Psoas muscle (tissue), 8 donors: ENCODE measurements around the gene SRSF7. TPM values are rescaled to one million over a fixed set of nuclear protein-coding genes. Genes with fewer than 3 reads are reported as not detected.
A peak's percentile ranks its signal among the peaks of the same experiment; 100 is the strongest.
"Not testable (repeated sequence)": the region's sequence is repeated elsewhere in the genome, so short reads cannot be mapped to it uniquely, and the experiment has no call there.

Source experiments
- ATAC-seq, 4 donors: fragments of 200-7000 bp; cut with Tn5 transposase; one replicate each; pipeline ENCODE4 v1.9.1; 2020; ENCODE audit warnings: moderate library complexity in 3 of 4, mild to moderate bottlenecking in 2 of 4
- DNase-seq, 2 donors: peaks; one replicate each; pipeline ENCODE4 v3.0.0-alpha.2; 2020
- H3K27ac ChIP-seq: fragments of 200-600 bp; one replicate; pipeline ENCODE4 v1.8.0; 2022
- H3K27me3 ChIP-seq, 3 donors: fragments of 200-600 bp in 1 of 3; one replicate each; pipeline versions ENCODE4 v1.6.1 to v1.8.0; 2013 to 2022; ENCODE audit warnings: low read length in 2 of 3, mild to moderate bottlenecking in 2 of 3, moderate library complexity in 1 of 3; ENCODE audit not compliant: insufficient read depth in 3 of 3
- H3K36me3 ChIP-seq, 2 donors: fragments of 200-600 bp in 1 of 2; one replicate each; pipeline versions ENCODE4 v1.6.1 to v1.8.0; 2013 to 2022; ENCODE audit warnings: low read depth in 1 of 2, mild to moderate bottlenecking in 1 of 2, moderate library complexity in 1 of 2; ENCODE audit not compliant: insufficient read depth in 1 of 2
- H3K4me1 ChIP-seq: fragments of 200-600 bp; one replicate; pipeline ENCODE4 v1.8.0; 2022
- H3K4me3 ChIP-seq: fragments of 200-600 bp; one replicate; pipeline ENCODE4 v1.8.0; 2022; ENCODE audit warnings: mild to moderate bottlenecking
- H3K9me3 ChIP-seq: fragments of 200-600 bp; one replicate; pipeline ENCODE4 v1.8.0; 2022
- CTCF ChIP-seq: fragments of 200-600 bp; IDR thresholded peaks from one replicate; pipeline ENCODE4 v1.8.0; 2022; ENCODE audit warnings: antibody characterized with exemption
- WGBS, 3 donors: extraction: QIAGEN DNeasy Blood & Tissue Kit; methylation state at CpG; one replicate each; pipeline versions ENCODE4 v1.1.6 to v1.1.7; 2013; 5-methylcytosine and 5-hydroxymethylcytosine counted together
- intact Hi-C, 2 donors: fragments of 100-400 bp; cut with DNase I; formaldehyde crosslinking; loops; one replicate each; pipeline versions ENCODE4 v1.11.0 to v1.14.2; 2022
- long read RNA-seq, 2 donors: library from polyadenylated mRNA; unstranded; transcript quantifications; one replicate each; pipeline ENCODE4 v2.0.0, GENCODE V29; 2021
- polyA plus RNA-seq, 3 donors: library from polyadenylated mRNA; stranded (reverse); fragments of 200-250 nt; gene quantifications; one replicate each; pipeline ENCODE4 v1.2.3, GENCODE V29; 2013
- total RNA-seq, 4 donors: library from RNA; stranded (reverse); fragmentation: NEBNext Ultra II Directional in 2 of 4; extraction: Animal tissue kit (Norgen Biotek cat#: 25700) in 2 of 4; gene quantifications; one replicate each; pipeline versions ENCODE4 v1.2.1 to v1.2.4, GENCODE V29; 2021 to 2023
- donor health status: healthy with polysubstance abuse.
- donor health status: DM: no; HTN: no; CAD: no; lungs with moderate emphysema.
- donor health status: Bipolar disorder and iron deficiency.
- donor health status: healthy.
- donor health status: DM: yes; HTN: yes; CAD: no.
- donor health status: DM: no; HTN: no; CAD: no.
- donor health status: DM: no; HTN: no; CAD: no.
- donor health status: DM: yes; HTN: yes; CAD: no.

SRSF7 gene
- 10 to 100 TPM; 35.5 to 78.2 (median 56.7) TPM for total RNA-seq
- polyA plus RNA-seq, result 100 to 1,000 TPM in 1 of 3 donors, 10 to 100 TPM in 2; 26.0 to 111 (median 45.8) TPM
- long read RNA-seq, donor 1, transcript SRSF7-201 (8 exons, 2,489 nt), result major isoform, 16 of 24 reads
- long read RNA-seq, donor 1, partial matches to known transcripts, result 1 of 24 reads
- long read RNA-seq, donor 1, other reads (novel, unspliced or antisense), result 1 of 24 reads
- long read RNA-seq, donor 2, transcript SRSF7-209 (7 exons, 2,453 nt), result minor isoform, 5 of 55 reads
- long read RNA-seq, donor 2, transcript SRSF7-201 (8 exons, 2,489 nt), result major isoform, 31 of 55 reads
- long read RNA-seq, donor 2, partial matches to known transcripts, result 6 of 55 reads
- long read RNA-seq, donor 2, other reads (novel, unspliced or antisense), result 7 of 55 reads

- H3K9me3 ChIP-seq, result no peaks in the 10 kb centered on the region
- WGBS, 3 donors, result 0% methylated on average over 67 to 68 of the region's 68 CpGs
- H3K27me3 ChIP-seq, result no peaks in the 10 kb centered on the region
- no peak for TF ChIP-seq CTCF
- ATAC-seq (peak; percentile 92 to 94 (median 93)), DNase-seq (peak; percentile 96 to 99)
- intact Hi-C loops, result loop anchor here in 1 of 2 donors (1.0 kb wide), 1 partner anchor 149 kb away; the partner anchor contains the start of gene HNRNPLL
- H3K4me1 ChIP-seq, result peaks cover 24% of the 10 kb centered on the region
- peak within 1 kb of the TSS; percentile 100 for H3K27ac ChIP-seq
- peak within 1 kb of the TSS; percentile 98 for H3K4me3 ChIP-seq
- H3K36me3 ChIP-seq, result peaks cover 9 to 40% of the 10 kb centered on the region in 2 donors
Observed at GRCh38 chr2:38750891-38751595, at the start of gene SRSF7. TSS of gene SRSF7 (minus strand) at chr2:38751361. CDS start at chr2:38751256, 105 bp downstream.

GRCh38 chr2:38797953-38798352 lies 46.8 kb upstream of the SRSF7 start:
- peaks cover 0 to 42% of the 10 kb centered on the region in 2 donors for H3K36me3 ChIP-seq
- 88 to 93% (median 90%) methylated on average over 3 of the region's 3 CpGs for WGBS, 3 donors
- no peak overlapping the region for H3K27ac ChIP-seq
- intact Hi-C loops, result no loop called here
- DNase-seq (no peak), ATAC-seq (no peak)
- H3K27me3 ChIP-seq, result no peaks in the 10 kb centered on the region
- no peak for TF ChIP-seq CTCF
- H3K9me3 ChIP-seq, result no peaks in the 10 kb centered on the region
- H3K4me1 ChIP-seq, result no peaks in the 10 kb centered on the region
- no peak overlapping the region for H3K4me3 ChIP-seq

GRCh38 chr2:38797250-38797676 lies 46.1 kb upstream of the SRSF7 start:
- H3K27me3 ChIP-seq, result no peaks in the 10 kb centered on the region
- H3K4me3 ChIP-seq, result no peak overlapping the region
- 72 to 81% (median 74%) methylated on average over 10 of the region's 10 CpGs for WGBS, 3 donors
- H3K4me1 ChIP-seq, result no peaks in the 10 kb centered on the region
- no peak overlapping the region for H3K27ac ChIP-seq
- DNase-seq (no peak), ATAC-seq (no peak)
- peaks cover 0 to 35% of the 10 kb centered on the region in 2 donors for H3K36me3 ChIP-seq
- no peaks in the 10 kb centered on the region for H3K9me3 ChIP-seq
- intact Hi-C loops, result no loop called here
- no peak for TF ChIP-seq CTCF

- intact Hi-C loops, DNase-seq, ATAC-seq, H3K27me3 ChIP-seq, H3K4me3 ChIP-seq, H3K9me3 ChIP-seq, H3K4me1 ChIP-seq, H3K27ac ChIP-seq: not testable (repeated sequence)
- 86 to 88% (median 87%) methylated on average over 7 of the region's 7 CpGs for whole genome bisulfite sequencing, 3 donors
- peaks cover 0 to 19% of the 10 kb centered on the region in 2 donors for H3K36me3 ChIP-seq
Observed at GRCh38 chr2:38795016-38795415, 43.9 kb upstream of the SRSF7 start.
